Adrenal gland (tissue), 12 donors: ENCODE data around the gene CGN. TPM values are rescaled to one million over a fixed set of nuclear protein-coding genes. Genes with fewer than 3 reads are reported as not detected.

Source experiments
- DNase-seq, 7 donors: peaks; one replicate each; pipeline ENCODE4 v3.0.0-alpha.2; 2019 to 2020
- H3K27ac ChIP-seq, 5 donors: fragments of 200-600 bp; sonication (generic) in 4 of 5; 1 replicate in 3 of 5; 2 replicates in 2 of 5; pipeline versions ENCODE4 v1.5.1 to v1.8.0; 2016 to 2020; ENCODE audit warnings: mild to moderate bottlenecking in 1 of 5
- H3K27me3 ChIP-seq: fragments of 200-600 bp; 2 replicates; pipeline ENCODE4 v1.8.0; 2021
- H3K36me3 ChIP-seq, 2 donors: fragments of 200-600 bp; replicated peaks in 1 of 2; 1 replicate in 1 of 2; 2 replicates in 1 of 2; pipeline versions ENCODE4 v1.5.1 to v1.8.0; 2018 to 2022
- H3K4me1 ChIP-seq, 2 donors: fragments of 200-600 bp; replicated peaks in 1 of 2; 1 replicate in 1 of 2; 2 replicates in 1 of 2; pipeline versions ENCODE4 v1.5.1 to v1.8.0; 2018 to 2021
- H3K4me3 ChIP-seq, 4 donors: fragments of 200-600 bp; sonication (generic) in 3 of 4; one replicate each; pipeline ENCODE4 v1.5.1; 2016 to 2018
- H3K9me3 ChIP-seq, 3 donors: fragments of 200-600 bp; sonication (generic) in 1 of 3; replicated peaks in 1 of 3; 1 replicate in 2 of 3; 2 replicates in 1 of 3; pipeline versions ENCODE4 v1.5.1 to v1.8.0; 2016 to 2021
- CTCF ChIP-seq, 6 experiments: fragments of 450-650 bp in 4 of 6; fragments of 200-600 bp in 2 of 6; sonication (generic) in 1 of 6; IDR thresholded peaks; 1 replicate in 5 of 6; 2 replicates in 1 of 6; pipeline versions ENCODE4 v1.5.1 to v1.8.0; 2016 to 2021; ENCODE audit warnings: antibody characterized with exemption in 6 of 6, mild to moderate bottlenecking in 2 of 6, moderate library complexity in 1 of 6
- POLR2A ChIP-seq, 2 donors: fragments of 450-650 bp; IDR thresholded peaks; one replicate each; pipeline ENCODE4 v1.6.1; 2017; ENCODE audit warnings: antibody characterized with exemption in 2 of 2, mild to moderate bottlenecking in 2 of 2, moderate library complexity in 1 of 2
- WGBS, 4 donors: extraction: QIAGEN DNeasy Blood & Tissue Kit in 2 of 4; methylation state at CpG; one replicate each; pipeline versions ENCODE4 v1.1.5 to v1.1.7; 2013 to 2017; 5-methylcytosine and 5-hydroxymethylcytosine counted together
- intact Hi-C, 2 donors: fragments of 100-400 bp; cut with DNase I; formaldehyde crosslinking; loops; one replicate each; pipeline versions ENCODE4 v1.14.1 to v1.15.0; 2022 to 2023
- polyA plus RNA-seq, 3 donors: library from polyadenylated mRNA; stranded (reverse); fragments of 200-250 nt in 2 of 3; fragments of 350-450 nt in 1 of 3; fragmentation: Illumina TruSeq in 1 of 3; extraction: RNeasy Lipid Tissue Mini Kit (QIAGEN cat#74804) in 1 of 3; gene quantifications; one replicate each; pipeline ENCODE4 v1.2.3, GENCODE V29; 2013 to 2014
- total RNA-seq, 9 donors: library from RNA; depleted of rRNA in 4 of 9; stranded (reverse); fragments of >200 nt in 4 of 9; fragments of 120-200 nt in 1 of 9; fragmentation: NEBNext Ultra II Directional in 1 of 9; extraction: Animal tissue kit (Norgen Biotek cat#: 25700) in 1 of 9; gene quantifications; one replicate each; pipeline versions ENCODE4 v1.1.0 to v1.2.4, GENCODE V29; 2013 to 2023
- donor health status: healthy with polysubstance abuse.
- donor health status: Bipolar disorder and iron deficiency.
- donor health status: DM: yes; HTN: yes; CAD: no.
- donor health status: DM: no; HTN: no; CAD: no.
- donor health status: DM: no; HTN: no; CAD: no.
- donor health status: DM: yes; HTN: yes; CAD: no.

CGN gene
- total and polyA plus RNA-seq, 12 donors, result 0.06 to 5.8 (median 0.82) TPM

GRCh38 chr1:151515265-151515664 is 4.1 kb downstream of the CGN start:
- no peak overlapping the region for H3K27ac ChIP-seq
- no peaks in the 10 kb centered on the region for H3K27me3 ChIP-seq
- intact Hi-C loops, result no loop called here
- H3K4me3 ChIP-seq, result no peak overlapping the region
- peaks cover 0 to 16% of the 10 kb centered on the region in 2 donors for H3K4me1 ChIP-seq
- no peaks in the 10 kb centered on the region for H3K36me3 ChIP-seq
- TF ChIP-seq POLR2A (IDR thresholded peaks at IDR 0.05) (no peak), CTCF (IDR thresholded peaks at IDR 0.05) (no peak)
- WGBS, 4 donors, result 88 to 99% (median 92%) methylated on average over 4 of the region's 4 CpGs
- no peak for DNase-seq
- no peaks in the 10 kb centered on the region for H3K9me3 ChIP-seq

- TF ChIP-seq CTCF (IDR thresholded peaks at IDR 0.05), result no peak
- no peak for TF ChIP-seq POLR2A (IDR thresholded peaks at IDR 0.05)
- Histone ChIP-seq H3K9me3 (no peaks in the 10 kb centered on the region), H3K36me3 (no peaks in the 10 kb centered on the region), H3K27ac (no peak overlapping the region), H3K27me3 (no peaks in the 10 kb centered on the region), H3K4me1 (peaks cover 0 to 9% of the 10 kb centered on the region in 2 donors), H3K4me3 (no peak overlapping the region)
- intact Hi-C loops, result no loop called here
- 70 to 83% (median 78%) methylated on average over 1 of the region's 1 CpG for WGBS, 4 donors
- no peak for DNase-seq
Observed at GRCh38 chr1:151516031-151516511, 4.9 kb downstream of the CGN start.

- DNase-seq, result no peak
- no peak overlapping the region for H3K4me3 ChIP-seq
- no peaks in the 10 kb centered on the region for H3K36me3 ChIP-seq
- no peaks in the 10 kb centered on the region for H3K27me3 ChIP-seq
- WGBS, 4 donors, result 93 to 96% (median 95%) methylated on average over 12 of the region's 12 CpGs
- H3K4me1 ChIP-seq, result no peaks in the 10 kb centered on the region
- no peaks in the 10 kb centered on the region for H3K9me3 ChIP-seq
- TF ChIP-seq CTCF (IDR thresholded peaks at IDR 0.05), result no peak
- TF ChIP-seq POLR2A (IDR thresholded peaks at IDR 0.05), result no peak
- intact Hi-C loops, result no loop called here
- H3K27ac ChIP-seq, result no peak overlapping the region
Observed at GRCh38 chr1:151518431-151518830, 7.2 kb downstream of the CGN start.

- Histone ChIP-seq H3K4me3 (no peak overlapping the region), H3K4me1 (no peaks in the 10 kb centered on the region), H3K36me3 (no peaks in the 10 kb centered on the region), H3K9me3 (no peaks in the 10 kb centered on the region), H3K27ac (no peak overlapping the region), H3K27me3 (no peaks in the 10 kb centered on the region)
- 94 to 98% (median 95%) methylated on average over 3 to 15 of the region's 15 CpGs for WGBS, 4 donors
- TF ChIP-seq POLR2A (IDR thresholded peaks at IDR 0.05), result no peak
- TF ChIP-seq CTCF (IDR thresholded peaks at IDR 0.05), result no peak
- DNase-seq, result no peak
- intact Hi-C loops, result no loop called here
Observed at GRCh38 chr1:151518936-151519335, 7.7 kb downstream of the CGN start.
